Neural crest cell (in vitro differentiated cells): ENCODE data around the gene XG. TPM values are rescaled to one million over a fixed set of nuclear protein-coding genes. Genes with fewer than 3 reads are reported as not detected.
A peak's percentile ranks its signal among the peaks of the same experiment; 100 is the strongest.

Experiments used
- DNase-seq: peaks from one replicate; pipeline ENCODE4 v3.0.0; 2021; ENCODE audit warnings: low read depth, mixed read lengths, low spot score
- H3K27ac Mint-ChIP-seq: one replicate; pipeline ENCODE4 v1.8.0; 2021; ENCODE audit warnings: mild to moderate bottlenecking, mixed read lengths; ENCODE audit not compliant: unreplicated experiment
- H3K27me3 Mint-ChIP-seq: 2 replicates; pipeline ENCODE4 v1.8.0; 2021; ENCODE audit warnings: low read depth, mild to moderate bottlenecking, mixed read lengths
- H3K36me3 Mint-ChIP-seq: 2 replicates; pipeline ENCODE4 v1.8.0; 2021; ENCODE audit warnings: low read depth, mild to moderate bottlenecking, mixed read lengths
- H3K4me1 Mint-ChIP-seq: 2 replicates; pipeline ENCODE4 v1.8.0; 2021; ENCODE audit warnings: mixed read lengths
- H3K4me3 Mint-ChIP-seq: one replicate; pipeline ENCODE4 v1.8.0; 2021; ENCODE audit warnings: mild to moderate bottlenecking, mixed read lengths
- H3K9me3 Mint-ChIP-seq: 2 replicates; pipeline ENCODE4 v1.8.0; 2021; ENCODE audit warnings: mixed read lengths
- total RNA-seq: library from RNA; stranded (reverse); gene quantifications from 2 replicates; pipeline ENCODE4 v1.2.1, GENCODE V29; 2021
- TF ChIP-seq, protein P1 (sequence below): fragments of 200-600 bp; sonication (generic); conservative IDR thresholded peaks from 2 replicates; pipeline ENCODE4 v1.5.0; 2021; ENCODE audit warnings: antibody characterized with exemption, mild to moderate bottlenecking

The XG gene
- total RNA-seq, 1 donor from 2014 or later: not detected

DNA sequence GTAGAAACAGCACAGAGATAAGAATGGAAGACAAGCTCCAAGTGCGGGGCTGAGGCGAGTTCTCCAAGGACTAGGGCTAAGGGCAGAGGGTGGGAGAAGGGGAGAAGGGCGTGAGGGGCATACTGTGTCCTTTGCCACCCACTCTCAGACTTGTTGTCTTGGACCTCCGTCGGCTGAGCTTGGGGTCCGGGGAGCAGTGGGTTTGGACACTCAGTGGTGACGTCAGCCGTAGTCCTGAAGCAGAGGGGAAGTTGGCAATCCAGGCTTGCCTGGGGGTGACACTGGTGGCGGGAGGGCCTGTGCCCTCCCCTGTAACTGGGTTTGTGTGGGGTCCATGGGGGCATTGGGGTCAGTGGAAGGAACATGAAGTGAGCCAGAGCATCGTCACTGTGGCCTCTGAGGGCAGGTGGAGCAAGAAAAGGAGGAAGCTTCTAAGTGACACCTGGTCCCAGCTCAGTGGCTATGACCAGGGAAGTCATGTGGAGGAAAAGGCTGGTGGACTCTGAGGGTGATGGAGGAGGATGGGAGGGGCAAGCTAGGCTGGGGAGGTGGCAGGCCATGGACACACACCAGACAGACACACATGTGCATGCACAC lies 43.1 kb upstream of the XG start:
- peak overlapping the region; percentile 60 for H3K27ac Mint-ChIP-seq
- peaks cover 62% of the 10 kb centered on the region for H3K4me1 Mint-ChIP-seq
- H3K4me3 Mint-ChIP-seq: peak overlapping the region; percentile 42
- H3K9me3 Mint-ChIP-seq: no peaks in the 10 kb centered on the region
- H3K27me3 Mint-ChIP-seq: no peaks in the 10 kb centered on the region
- TF ChIP-seq, protein P1, sequence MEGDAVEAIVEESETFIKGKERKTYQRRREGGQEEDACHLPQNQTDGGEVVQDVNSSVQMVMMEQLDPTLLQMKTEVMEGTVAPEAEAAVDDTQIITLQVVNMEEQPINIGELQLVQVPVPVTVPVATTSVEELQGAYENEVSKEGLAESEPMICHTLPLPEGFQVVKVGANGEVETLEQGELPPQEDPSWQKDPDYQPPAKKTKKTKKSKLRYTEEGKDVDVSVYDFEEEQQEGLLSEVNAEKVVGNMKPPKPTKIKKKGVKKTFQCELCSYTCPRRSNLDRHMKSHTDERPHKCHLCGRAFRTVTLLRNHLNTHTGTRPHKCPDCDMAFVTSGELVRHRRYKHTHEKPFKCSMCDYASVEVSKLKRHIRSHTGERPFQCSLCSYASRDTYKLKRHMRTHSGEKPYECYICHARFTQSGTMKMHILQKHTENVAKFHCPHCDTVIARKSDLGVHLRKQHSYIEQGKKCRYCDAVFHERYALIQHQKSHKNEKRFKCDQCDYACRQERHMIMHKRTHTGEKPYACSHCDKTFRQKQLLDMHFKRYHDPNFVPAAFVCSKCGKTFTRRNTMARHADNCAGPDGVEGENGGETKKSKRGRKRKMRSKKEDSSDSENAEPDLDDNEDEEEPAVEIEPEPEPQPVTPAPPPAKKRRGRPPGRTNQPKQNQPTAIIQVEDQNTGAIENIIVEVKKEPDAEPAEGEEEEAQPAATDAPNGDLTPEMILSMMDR: no peak
- H3K36me3 Mint-ChIP-seq: no peaks in the 10 kb centered on the region
- no peak for DNase-seq

DNA sequence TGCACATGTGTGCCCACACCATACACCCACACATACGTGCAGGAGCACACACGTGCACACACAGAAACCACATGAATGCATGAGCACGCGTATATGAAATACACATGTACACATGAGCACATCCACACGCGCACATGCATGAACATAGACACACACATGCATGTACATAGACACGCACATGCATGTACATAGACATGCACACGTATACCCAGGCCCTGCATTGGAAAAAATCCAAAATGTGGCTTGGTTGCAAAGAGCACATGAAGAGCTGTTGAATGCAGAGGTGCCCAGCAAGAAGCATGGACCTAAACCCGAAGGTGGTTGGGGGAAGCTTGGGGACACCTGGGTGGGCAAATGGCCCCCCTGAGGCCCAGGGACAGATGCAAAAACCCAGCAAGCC lies 42.3 kb upstream of the XG start:
- Mint-ChIP-seq H3K9me3 (no peaks in the 10 kb centered on the region), H3K27me3 (no peaks in the 10 kb centered on the region), H3K36me3 (no peaks in the 10 kb centered on the region), H3K27ac (no peak overlapping the region), H3K4me3 (no peak overlapping the region), H3K4me1 (peaks cover 56% of the 10 kb centered on the region)
- no peak for DNase-seq
- TF ChIP-seq, protein P1: no peak

DNA sequence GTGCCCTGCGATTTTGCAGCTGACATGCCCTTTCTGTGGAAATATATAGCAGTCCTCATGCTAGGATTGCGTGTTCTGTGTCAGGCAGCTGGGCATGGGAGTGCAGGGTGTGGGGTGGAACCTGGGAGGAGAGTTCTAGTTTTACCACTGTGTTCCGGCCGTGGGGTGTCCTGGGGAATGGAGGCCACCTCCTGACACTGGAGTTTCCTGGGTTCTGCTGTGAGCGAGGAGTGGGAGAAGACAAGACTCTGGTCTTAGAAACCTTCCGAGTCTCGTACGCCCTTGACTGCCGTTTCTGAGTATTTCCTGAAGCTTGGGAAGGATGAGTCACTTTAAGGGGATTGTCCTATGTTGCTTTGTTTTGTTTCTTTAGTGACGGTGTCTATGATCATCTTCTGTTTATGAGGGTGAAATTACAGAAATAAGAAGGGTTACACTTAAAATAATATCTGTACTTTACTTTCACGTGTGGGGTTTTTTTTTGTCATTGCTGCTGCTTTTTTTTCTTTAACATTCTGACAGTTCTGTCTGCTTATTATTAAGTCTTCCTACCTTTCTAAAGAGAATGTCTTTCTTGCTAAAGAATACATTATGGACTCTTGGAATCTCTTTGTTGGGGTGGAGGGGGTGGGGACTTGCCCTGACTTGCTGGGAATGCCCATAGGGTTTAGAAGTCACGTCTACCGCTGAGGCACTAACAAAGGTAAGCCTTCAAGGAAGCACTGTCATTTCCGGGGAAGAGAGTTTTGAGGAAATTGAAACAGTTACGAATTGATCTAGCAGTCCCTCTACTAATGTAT lies 41.6 kb upstream of the XG start:
- Mint-ChIP-seq H3K27me3 (no peaks in the 10 kb centered on the region), H3K4me1 (peaks cover 49% of the 10 kb centered on the region), H3K27ac (peak overlapping the region; percentile 93), H3K36me3 (no peaks in the 10 kb centered on the region), H3K4me3 (peak overlapping the region; percentile 55), H3K9me3 (no peaks in the 10 kb centered on the region)
- TF ChIP-seq, protein P1: no peak
- DNase-seq: no peak

DNA sequence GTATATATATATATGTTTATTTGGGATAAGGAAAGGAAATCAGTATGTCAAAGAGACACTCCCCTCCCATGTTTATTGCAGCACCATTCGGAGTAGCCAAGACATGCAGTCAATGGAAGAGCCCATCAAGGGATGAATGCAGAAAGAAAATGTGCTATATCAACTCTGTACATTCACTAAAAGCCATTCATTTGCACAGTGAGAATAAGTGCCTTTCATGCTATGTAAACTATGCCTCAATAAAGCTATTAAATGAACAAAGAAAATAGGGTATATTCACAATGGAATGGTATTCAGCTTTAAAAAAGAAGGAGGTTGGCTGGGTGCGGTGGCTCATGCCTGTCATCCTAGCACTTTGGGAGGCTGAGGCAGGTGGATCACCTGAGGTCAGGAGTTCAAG lies 40.4 kb upstream of the XG start:
- Mint-ChIP-seq H3K4me3 (no peak overlapping the region), H3K36me3 (peaks cover 5% of the 10 kb centered on the region), H3K9me3 (no peaks in the 10 kb centered on the region), H3K27ac (no peak overlapping the region), H3K27me3 (no peaks in the 10 kb centered on the region), H3K4me1 (peaks cover 41% of the 10 kb centered on the region)
- no peak for DNase-seq
- TF ChIP-seq, protein P1: no peak

DNA sequence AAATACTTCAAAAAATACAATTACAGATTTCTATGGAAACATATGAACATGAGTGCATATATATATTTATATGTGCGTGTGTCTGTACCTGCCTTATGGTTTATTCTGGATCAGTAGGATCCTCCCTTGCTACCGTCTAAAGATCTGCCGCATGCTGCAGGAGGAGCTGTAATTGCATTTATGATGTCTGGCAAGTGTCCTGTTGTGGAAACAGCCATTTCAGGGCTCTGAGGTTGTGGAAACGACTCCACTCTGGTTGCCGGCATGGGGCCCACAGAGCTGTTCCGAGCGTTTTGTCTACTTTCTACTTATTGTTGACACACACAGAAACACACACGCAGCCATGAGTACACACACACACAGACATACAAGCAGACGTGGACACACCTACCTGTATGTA lies 39.4 kb upstream of the XG start:
- Mint-ChIP-seq H3K36me3 (peaks cover 5% of the 10 kb centered on the region), H3K27ac (no peak overlapping the region), H3K9me3 (no peaks in the 10 kb centered on the region), H3K4me3 (no peak overlapping the region), H3K4me1 (peaks cover 33% of the 10 kb centered on the region), H3K27me3 (no peaks in the 10 kb centered on the region)
- DNase-seq: no peak
- TF ChIP-seq, protein P1: no peak
